Measurements from ENCODE around the gene PCDH19.
"Not testable (repeated sequence)": the region's sequence is repeated elsewhere in the genome, so short reads cannot be mapped to it uniquely, and the experiment has no call there.

GRCh38 chrX:100441321-100441720 lies 31.2 kb upstream of the PCDH19 start:
- not testable (repeated sequence) for TF ChIP-seq CTCF, POLR2AphosphoS5, POLR2A (IDR thresholded peaks at IDR 0.05)

Measured in breast epithelium (tissue), 3 donors.